GM10266 (cell line): Measurements from ENCODE around the gene ADAMTS17.

Experiments used
- DNase-seq: peaks from one replicate; pipeline ENCODE4 v3.0.0; 2012; ENCODE audit errors: extremely low spot score
- CTCF ChIP-seq: IDR thresholded peaks from 2 replicates; pipeline ENCODE4 v1.5.1; 2012; ENCODE audit warnings: mild to moderate bottlenecking, low read depth; ENCODE audit not compliant: control insufficient read depth, insufficient read depth; ENCODE audit errors: missing control alignments

Gene ADAMTS17

GRCh38 chr15:100215031-100215842 is 126.5 kb downstream of the ADAMTS17 start:
- no peak for DNase-seq
- no peak for TF ChIP-seq CTCF

- TF ChIP-seq CTCF = no peak
- no peak for DNase-seq
These were observed 129.6 kb downstream of the ADAMTS17 start for GRCh38 chr15:100211855-100212850.

- no peak for DNase-seq
- no peak for TF ChIP-seq CTCF
These were observed 131.4 kb downstream of the ADAMTS17 start for GRCh38 chr15:100210338-100210737.

GRCh38 chr15:100208921-100209603 is 132.7 kb downstream of the ADAMTS17 start:
- TF ChIP-seq CTCF = no peak
- DNase-seq = no peak

- no peak for DNase-seq
- no peak for TF ChIP-seq CTCF
These were observed 134.7 kb downstream of the ADAMTS17 start for GRCh38 chr15:100207053-100207452.

GRCh38 chr15:100206643-100207042 is 135.1 kb downstream of the ADAMTS17 start:
- no peak for DNase-seq

More at GRCh38 chr15:100206643-100207042, 135.1 kb downstream of the ADAMTS17 start:
- TF ChIP-seq CTCF = no peak
